GM19324 (cell line): ENCODE data around the gene TAF13.
A peak's percentile ranks its signal among the peaks of the same experiment; 100 is the strongest.
"Not testable (repeated sequence)": the region's sequence is repeated elsewhere in the genome, so short reads cannot be mapped to it uniquely, and the experiment has no call there.

Experiments used
- ATAC-seq: cut with Tn5 transposase; IDR thresholded peaks from one replicate; pipeline ENCODE4 v1.9.1; 2021; ENCODE audit warnings: mild to moderate bottlenecking, moderate library complexity; ENCODE audit not compliant: unreplicated experiment, low FRiP score

TAF13 gene

DNA sequence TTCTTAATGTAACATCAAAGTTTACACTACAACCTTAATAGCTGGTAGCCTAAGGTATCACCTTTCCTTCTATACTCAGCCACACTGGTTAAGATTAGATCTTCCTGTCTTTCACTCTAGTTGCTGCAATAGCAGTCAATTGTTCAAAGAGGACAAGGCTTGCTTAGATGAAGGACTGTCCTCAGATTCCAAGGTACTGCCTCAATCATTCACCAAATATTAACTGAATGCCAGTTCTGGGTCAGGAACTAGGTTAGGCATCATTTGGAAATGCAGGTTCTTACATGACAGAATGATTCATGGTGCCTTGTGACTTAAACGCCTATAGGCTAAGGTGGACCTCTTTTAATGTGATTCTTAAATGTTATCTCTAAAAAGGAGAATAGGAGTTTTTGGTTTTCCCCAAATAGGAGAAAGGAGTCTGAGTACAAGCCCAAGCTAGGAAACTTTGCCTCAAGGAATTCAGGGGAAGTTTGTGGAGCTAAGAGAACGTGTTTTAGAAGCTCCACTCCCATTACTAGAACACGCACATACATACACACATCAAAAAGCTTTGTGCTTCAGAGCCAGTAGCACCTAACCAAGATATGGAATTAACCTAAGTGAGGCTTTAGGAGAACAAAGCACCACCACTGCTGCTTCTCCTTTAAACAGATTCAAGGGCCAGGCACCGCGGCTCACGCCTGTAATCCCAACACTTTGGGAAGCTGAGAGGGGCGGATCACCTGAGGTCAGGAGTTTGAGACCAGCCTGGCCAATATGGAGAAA lies 25.4 kb downstream of the TAF13 start:
- ATAC-seq = no peak

DNA sequence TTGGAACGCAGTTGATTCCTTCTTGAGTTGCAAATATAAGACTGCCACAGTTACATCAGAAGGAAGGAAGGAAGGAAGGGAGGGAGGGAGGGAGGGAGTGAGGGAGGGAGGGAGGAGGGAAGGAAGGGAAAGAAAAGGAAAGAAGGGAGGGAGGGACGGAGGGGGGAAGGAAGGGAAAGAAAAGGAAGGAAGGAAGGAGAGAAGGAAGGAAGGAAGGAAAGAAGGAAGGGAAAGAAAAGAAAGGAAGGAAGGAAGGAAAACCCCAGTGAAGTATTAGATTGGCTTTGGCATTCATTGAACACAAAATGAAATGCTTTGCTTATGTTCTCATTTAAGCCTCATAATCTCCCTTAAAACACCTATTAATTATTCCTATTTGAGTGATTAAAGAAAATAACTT lies 27.5 kb downstream of the TAF13 start:
- no peak for ATAC-seq

DNA sequence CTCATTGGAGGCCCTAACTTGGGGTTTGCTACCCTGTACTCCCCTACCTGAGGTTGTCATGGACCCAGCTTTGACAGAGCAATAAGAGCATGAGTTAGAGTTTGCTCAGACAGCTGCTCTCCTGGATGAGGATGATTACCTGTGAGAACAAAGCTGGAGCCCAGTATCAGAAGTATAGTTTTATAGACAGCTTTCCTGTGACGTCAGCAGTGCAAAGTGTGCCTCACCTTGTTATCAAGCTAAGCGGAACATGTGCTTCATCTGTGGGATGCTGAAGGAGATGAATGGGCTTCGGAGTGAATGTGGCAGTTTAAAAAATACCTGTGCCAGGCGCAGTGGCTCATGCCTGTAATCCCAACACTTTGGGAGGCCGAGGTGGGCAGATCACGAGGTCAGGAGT lies 28.5 kb downstream of the TAF13 start:
- ATAC-seq = no peak

DNA sequence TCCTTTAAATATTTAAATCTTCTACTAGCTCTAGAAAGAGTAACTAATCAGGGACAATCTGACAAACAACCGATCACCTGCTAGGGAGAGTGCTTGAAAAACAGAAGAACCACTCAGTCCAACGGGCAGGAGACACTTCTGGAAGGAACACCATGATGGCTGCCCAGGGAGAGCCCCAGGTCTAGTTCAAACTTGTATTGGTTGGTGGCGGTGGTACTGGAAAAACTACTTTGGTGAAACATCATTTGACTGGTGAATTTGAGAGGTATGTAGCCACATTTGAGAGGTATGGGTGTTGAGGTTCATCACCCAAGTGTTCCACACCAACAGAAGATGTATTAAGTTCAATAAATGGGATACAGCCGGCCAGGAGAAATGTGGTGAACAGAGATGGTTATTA lies 29.1 kb downstream of the TAF13 start:
- no peak for ATAC-seq

DNA sequence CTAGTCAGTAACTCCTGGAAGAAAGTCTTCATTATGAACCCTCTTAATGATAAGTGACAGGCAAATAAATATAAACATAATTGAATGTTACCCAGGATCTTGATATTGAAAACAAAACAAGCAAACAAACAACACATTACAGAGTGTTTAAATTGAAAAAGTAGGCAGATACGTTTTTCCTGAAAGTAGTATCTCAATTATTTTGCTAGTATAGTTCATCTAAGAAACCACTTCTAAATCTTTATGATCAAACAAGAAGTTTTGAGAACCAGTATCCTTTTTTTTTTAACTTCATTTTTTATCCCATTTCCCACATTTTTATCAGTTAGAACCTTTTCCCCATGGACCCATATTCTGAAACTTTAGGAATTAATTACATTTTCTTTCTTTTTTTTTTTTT lies 30.2 kb downstream of the TAF13 start:
- ATAC-seq = no peak

DNA sequence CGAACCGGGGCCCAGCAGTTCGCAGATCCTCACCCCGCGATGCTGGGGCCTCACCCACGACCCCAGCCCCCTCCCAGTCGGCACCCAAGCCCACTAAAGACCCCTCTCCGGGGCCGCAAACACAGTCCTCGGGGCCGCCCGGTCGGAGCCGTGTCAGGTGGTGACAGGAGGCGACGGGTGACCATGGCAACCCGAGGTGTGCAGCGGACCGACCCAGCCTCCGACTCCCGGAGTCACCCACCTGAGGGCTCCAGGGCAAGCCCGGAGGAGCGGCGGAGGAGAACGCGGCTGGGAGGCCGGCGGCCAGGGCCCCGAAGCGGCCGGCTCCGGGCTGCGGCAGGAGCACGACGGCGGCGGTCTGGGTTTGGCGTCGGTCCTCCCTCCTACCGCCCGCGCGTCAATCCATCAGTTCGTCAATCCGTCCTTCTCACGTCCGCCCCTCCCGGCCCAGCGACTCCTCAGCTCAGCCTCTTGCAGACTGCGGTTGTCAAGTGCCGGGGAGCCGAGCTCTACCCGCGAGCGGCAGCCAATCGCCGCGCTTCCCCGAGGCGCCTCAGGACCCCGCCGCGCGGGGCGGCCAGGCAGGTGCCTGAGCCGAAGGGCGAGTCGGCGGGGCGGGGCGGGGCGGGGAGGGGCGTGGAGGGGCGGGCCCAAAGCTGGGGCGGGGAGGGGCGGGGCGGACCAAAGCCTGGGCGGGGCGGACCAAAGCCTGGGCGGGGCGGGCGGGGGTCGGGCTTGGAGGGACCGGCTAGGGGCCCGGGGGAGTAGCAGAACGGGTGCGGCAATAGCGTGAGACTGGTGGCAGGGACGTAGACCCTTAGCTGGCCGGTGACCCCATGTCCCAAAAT lies 34.0 kb downstream of the TAF13 start, which contains the start of gene WDR47:
WDR47 (minus strand) TSS at position 482 of the 848 bp plus-strand sequence. CDS start 18,590 bp downstream, outside the sequence.
- peak; percentile 97 for ATAC-seq

DNA sequence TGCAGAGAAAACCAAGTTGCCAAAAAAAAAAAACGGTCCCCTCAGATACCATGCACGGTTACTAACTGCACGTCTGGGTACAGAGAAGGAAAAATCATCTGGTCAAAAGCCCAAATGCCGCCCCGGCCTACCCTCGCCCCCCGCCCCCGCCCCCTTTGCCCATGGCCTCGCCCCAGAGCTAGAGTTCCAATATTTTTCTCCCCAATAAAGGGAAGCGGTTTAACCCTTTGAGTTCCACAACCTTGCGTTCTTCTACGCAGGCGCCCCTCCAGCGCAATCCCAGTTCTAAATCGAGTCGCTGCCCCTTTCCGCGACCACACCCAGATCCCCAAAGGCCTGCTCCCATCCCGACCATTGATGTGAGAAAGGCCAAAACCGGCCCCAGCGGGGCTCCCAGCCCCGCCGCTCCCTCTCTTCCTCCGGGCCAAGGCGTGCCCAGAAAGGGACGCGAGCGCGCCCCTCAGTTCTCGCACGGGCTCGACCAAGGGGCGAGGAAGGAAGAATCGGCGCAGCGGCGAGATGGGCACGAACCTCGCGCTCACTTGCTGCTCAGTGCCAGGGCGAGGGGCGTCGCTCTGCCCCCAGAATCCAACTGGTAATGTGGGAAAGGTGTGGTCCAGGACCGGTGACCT lies 34.7 kb downstream of the TAF13 start:
- ATAC-seq = peak; percentile 21

DNA sequence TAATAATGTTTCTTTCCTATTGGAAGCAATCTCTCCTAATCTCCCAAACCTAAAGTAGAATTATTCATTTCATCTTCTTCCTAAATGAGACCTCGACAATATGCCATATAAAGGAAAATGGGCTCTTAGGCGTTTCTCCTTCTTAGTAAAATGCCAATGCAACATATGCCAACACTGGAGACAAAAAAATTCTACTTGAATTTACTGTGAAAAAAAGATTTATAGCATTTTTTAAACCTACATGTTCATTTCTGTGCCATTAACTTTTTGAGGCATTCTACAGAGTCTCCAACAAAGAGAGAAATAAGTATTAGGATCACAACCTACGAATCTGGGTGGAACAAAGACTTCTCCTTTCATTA lies 35.2 kb downstream of the TAF13 start:
- ATAC-seq = no peak

DNA sequence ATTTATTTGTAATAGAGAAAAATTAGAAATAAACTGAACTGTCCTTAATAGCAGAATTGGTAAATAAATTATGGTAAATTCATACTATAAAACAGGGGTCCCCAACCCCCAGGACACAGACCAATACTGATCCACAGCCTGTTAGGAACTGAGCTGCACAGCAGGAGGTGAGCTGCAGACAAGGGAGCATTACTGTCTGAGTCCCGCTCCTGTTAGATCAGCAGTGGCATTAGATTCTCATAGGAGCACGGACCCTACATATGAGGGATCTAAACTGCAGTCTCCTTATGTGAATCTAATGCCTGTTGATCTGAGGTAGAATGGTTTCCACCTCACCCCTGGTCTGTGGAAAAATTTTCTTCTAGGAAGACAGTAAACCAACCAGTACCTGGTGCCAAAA lies 41.4 kb downstream of the TAF13 start:
- no peak for ATAC-seq

DNA sequence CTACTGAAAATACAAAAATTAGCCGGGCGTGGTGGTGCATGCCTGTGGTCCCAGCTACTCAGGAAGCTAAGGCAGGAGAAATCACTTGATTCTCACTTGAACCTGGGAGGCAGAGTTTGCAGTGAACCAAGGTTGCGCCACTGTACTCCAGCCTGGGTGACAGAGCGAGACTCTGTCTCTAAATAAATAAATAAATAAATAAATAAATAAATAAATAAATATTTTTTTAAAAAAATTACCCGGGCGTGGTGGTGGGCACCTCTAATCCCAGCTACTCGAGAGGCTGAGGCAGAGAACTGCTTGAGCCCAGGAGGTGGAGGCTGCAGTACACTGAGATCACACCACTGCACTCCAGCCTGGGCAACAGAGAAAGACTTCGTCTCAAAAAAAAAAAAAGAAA lies 46.3 kb downstream of the TAF13 start:
- ATAC-seq = not testable (repeated sequence)

DNA sequence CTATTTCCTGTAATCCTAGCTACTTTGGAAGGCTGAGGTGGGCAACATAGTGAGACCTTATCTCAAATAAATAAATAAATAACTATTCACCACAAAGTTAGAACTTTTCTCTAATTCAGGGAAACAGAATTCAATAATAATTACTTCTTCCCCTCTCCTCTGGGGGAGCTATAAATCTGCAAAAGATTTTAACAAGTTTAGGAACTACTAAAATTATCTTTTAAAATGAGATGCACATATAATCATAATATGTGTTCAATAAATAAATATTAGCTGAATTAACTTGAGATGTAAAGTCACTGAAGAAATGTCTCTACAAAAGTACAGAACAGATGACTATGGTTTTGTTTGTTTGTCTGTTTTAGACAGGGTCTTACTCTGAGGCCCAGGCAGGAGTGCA lies 48.0 kb downstream of the TAF13 start:
- no peak for ATAC-seq

DNA sequence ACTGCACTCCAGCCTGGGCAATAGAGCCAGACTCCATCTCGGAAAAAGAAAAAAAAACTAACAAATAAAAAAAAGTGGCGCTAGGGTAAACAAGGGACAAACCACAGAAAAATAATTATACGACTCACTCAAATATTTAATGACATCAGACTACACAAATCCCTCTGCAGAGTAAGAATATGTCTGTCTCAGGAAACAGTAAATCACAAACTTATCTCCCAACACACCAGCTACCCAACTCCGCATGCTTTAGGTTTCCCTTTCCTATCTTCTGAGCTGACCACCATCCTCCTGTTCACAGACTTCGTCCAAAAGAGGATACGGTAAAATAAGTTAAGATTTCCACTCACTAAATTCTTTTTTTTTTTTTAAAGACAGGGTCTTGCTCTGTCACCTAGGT lies 50.1 kb downstream of the TAF13 start:
- no peak for ATAC-seq

DNA sequence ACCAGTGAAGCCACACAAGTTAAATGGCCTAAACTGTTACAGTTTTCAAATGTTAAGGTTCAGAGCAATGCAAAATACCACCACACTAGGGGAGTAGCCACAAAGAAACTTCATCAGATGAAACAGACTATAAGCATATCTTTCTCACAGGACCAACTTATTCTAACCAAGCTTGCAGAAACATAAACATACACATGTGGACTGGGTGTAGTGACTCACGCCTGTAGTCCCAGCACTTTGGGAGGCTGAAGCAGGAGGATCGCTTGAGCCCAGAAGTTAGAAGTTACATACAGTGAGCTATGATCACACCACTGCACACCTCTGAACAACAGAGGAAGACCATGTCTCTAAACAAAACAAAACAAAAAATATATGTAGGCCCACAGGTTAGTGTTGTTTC lies 51.2 kb downstream of the TAF13 start:
- no peak for ATAC-seq

DNA sequence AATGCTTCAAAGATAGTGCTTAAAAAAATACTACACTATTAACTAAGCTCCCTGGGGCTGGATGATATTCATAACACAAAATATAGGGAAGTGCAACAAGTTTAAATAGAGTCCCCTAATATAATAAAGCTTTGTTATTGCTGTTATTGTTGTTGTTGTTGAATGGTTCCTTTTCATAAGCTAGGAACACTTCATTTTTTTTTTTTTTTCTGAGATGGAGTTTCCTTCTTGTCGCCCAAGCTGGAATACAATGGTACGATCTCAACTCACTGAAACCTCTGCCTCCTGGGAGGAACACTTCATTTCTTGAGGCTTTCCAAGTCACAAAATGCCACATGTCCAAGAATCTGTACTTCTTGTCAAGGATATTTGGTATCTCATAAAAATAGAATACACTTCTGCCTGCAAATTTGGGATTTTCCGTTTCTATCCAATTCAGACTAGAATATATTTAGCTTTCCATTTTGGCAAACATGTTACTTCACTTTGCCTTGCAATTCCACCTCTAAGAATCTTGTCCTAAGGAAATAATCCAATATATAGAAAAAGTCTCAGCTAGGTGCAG lies 55.0 kb downstream of the TAF13 start:
- no peak for ATAC-seq

DNA sequence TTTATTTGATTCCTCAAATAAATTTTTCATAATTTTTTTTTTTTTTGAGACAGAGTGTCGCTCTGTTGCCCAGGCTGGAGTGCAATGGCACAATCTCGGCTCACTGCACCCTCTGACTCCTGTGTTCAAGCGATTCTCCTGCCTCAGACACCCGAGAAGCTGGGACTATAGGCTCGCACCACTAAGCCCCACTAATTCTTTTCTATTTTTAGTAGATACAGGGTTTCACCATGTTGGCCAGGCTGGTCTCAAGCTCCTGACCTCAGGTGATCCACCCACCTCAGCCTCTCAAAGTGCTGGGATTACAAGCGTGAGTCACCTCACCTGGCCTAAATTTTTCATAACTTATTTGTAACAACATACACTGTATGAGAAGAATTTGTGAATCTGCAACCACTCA lies 58.1 kb downstream of the TAF13 start:
- ATAC-seq = not testable (repeated sequence)

DNA sequence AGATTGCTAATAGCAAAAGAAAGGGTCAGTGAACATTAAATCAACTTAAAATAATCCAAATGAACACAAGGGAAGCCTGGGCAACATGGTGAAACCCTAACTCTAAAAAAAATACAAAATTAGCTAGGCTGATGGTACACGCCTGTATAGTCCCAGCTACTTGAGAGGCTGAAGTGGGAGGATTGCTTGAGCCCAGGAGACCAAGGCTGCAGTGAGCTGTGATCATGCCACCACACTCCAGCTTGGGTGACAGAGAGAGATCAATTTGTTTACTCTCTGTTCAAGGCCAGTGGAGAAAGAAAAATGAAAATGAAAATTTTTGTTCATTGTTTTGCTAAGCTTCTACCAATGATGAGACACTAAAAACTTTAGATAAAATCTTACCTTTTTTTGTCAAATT lies 58.7 kb downstream of the TAF13 start:
- no peak for ATAC-seq
